Measurements from ENCODE around the gene MARCHF3.
"Not testable (repeated sequence)": the region's sequence is repeated elsewhere in the genome, so short reads cannot be mapped to it uniquely, and the experiment has no call there.

The MARCHF3 gene

DNA sequence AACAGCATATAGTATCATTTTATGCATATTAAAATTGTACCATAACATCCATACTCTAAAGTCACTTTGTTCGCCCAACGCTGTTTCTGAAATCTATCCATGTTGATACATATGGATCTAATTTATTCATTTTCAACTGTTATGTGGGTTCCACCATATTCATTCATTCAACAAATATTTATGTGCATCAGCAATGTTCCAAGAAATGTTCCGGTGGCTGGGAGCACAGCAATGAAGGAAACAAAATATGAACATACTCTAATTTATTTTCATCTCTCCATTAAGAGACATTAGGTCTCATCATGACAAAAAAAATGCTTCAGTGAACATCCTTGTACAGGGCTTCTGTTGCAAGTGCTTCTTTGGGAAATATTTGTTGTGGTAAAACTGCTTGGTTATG, 75.4 kb downstream of the MARCHF3 start:
- Histone ChIP-seq H3K36me3 (ENCODE audit: insufficient read depth, low read length) (no peaks in the 10 kb centered on the region), H3K4me3 (ENCODE audit: low read depth, low read length) (no peak overlapping the region), H3K27me3 (ENCODE audit: insufficient read depth, low read length) (no peaks in the 10 kb centered on the region), H3K4me1 (ENCODE audit: control insufficient read depth, insufficient read depth, low read length, unreplicated experiment) (no peaks in the 10 kb centered on the region), H3K79me2 (ENCODE audit: control insufficient read depth, insufficient read depth, low read length, unreplicated experiment) (no peaks in the 10 kb centered on the region), H2AFZ (ENCODE audit: low read length, unreplicated experiment) (no peak overlapping the region), H3K27ac (ENCODE audit: low read depth, low read length) (no peak overlapping the region)

DNA sequence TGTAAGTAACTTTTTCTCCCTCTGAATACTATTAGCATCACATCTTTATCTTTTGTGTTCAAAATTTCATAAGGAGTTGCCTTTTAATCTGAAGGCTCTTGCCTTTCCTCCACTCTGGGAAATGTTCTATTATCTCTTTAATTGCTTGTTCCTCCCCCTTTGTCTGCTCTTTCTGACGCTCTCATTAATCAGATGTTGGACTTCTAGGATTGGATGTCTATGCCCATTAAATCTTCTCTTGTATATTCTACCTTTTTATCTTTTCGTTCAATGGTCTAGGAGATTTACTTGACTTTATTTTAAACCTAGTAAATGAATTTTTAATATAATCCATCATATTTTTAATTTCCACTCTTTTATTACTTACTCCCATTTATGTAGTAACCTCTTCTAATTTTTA, 76.7 kb downstream of the MARCHF3 start:
- no peak overlapping the region for H2AFZ ChIP-seq (ENCODE audit: low read length, unreplicated experiment)
- no peaks in the 10 kb centered on the region for H3K27me3 ChIP-seq (ENCODE audit: insufficient read depth, low read length)
- no peaks in the 10 kb centered on the region for H3K79me2 ChIP-seq (ENCODE audit: control insufficient read depth, insufficient read depth, low read length, unreplicated experiment)
- H3K4me1 ChIP-seq (ENCODE audit: control insufficient read depth, insufficient read depth, low read length, unreplicated experiment): no peaks in the 10 kb centered on the region
- no peak overlapping the region for H3K27ac ChIP-seq (ENCODE audit: low read depth, low read length)
- no peaks in the 10 kb centered on the region for H3K36me3 ChIP-seq (ENCODE audit: insufficient read depth, low read length)
- no peak overlapping the region for H3K4me3 ChIP-seq (ENCODE audit: low read depth, low read length)

DNA sequence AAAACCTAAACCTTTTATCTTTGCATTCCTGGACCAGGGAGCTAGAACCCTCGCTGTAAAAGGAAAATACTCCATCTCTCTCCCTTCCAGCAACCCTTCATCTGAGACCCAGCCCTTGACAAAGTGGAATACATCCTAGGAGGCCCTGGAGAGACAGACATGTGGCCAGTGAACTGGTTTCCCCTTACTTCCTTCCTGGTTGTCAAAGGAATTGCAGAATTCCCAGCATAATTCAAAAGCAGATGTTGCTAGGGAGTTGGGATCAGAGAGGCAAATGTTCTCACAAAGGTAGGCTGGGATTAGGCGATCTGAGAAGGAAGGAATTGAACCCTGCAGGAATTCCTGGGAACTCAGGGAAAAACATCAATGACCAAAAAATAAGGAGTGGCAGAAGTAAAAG, 80.9 kb downstream of the MARCHF3 start:
- Histone ChIP-seq H3K27me3 (ENCODE audit: insufficient read depth, low read length) (no peaks in the 10 kb centered on the region), H3K36me3 (ENCODE audit: insufficient read depth, low read length) (no peaks in the 10 kb centered on the region), H3K79me2 (ENCODE audit: control insufficient read depth, insufficient read depth, low read length, unreplicated experiment) (no peaks in the 10 kb centered on the region), H3K4me1 (ENCODE audit: control insufficient read depth, insufficient read depth, low read length, unreplicated experiment) (no peaks in the 10 kb centered on the region), H2AFZ (ENCODE audit: low read length, unreplicated experiment) (no peak overlapping the region), H3K27ac (ENCODE audit: low read depth, low read length) (no peak overlapping the region), H3K4me3 (ENCODE audit: low read depth, low read length) (no peak overlapping the region)

DNA sequence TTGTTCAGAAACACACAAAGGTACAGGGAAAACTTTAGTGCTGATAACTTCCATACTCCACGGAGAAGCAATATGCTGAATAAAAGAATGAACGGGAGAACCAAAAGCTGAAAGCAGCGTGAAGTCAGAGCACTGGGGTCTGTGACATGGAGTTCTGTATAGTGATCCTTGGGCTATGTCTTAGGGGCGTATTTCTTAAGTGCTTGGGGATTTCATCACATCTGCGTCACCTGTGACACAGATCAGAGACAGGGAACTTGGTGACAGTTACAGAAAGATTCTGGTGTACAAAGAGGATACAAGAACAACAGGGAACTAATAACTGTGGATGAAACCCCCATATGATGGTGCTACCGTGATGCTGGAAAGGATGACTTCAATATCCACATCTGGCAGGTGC, 81.9 kb downstream of the MARCHF3 start:
- H3K79me2 ChIP-seq (ENCODE audit: control insufficient read depth, insufficient read depth, low read length, unreplicated experiment): no peaks in the 10 kb centered on the region
- no peaks in the 10 kb centered on the region for H3K4me1 ChIP-seq (ENCODE audit: control insufficient read depth, insufficient read depth, low read length, unreplicated experiment)
- H3K27ac ChIP-seq (ENCODE audit: low read depth, low read length): no peak overlapping the region
- no peak overlapping the region for H2AFZ ChIP-seq (ENCODE audit: low read length, unreplicated experiment)
- H3K4me3 ChIP-seq (ENCODE audit: low read depth, low read length): no peak overlapping the region
- H3K27me3 ChIP-seq (ENCODE audit: insufficient read depth, low read length): no peaks in the 10 kb centered on the region
- H3K36me3 ChIP-seq (ENCODE audit: insufficient read depth, low read length): no peaks in the 10 kb centered on the region

DNA sequence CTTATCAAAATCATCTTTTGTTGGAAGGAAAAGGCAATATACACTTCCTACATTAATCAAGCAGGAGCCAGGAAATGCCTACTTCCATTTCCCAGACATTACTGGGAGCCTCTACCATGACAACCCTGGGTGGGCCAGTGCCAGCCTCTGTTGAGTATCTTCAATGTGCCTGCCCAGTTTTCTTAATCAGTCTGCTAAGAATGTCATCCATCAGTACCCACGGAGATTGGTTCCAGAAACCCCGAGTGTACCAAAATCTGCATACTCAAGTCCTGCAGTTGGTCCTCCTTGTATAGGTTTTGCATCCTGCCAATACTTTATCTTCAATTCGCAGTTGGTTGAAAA, 82.4 kb downstream of the MARCHF3 start:
- no peak overlapping the region for H3K4me3 ChIP-seq (ENCODE audit: low read depth, low read length)
- H2AFZ ChIP-seq (ENCODE audit: low read length, unreplicated experiment): no peak overlapping the region
- H3K4me1 ChIP-seq (ENCODE audit: control insufficient read depth, insufficient read depth, low read length, unreplicated experiment): no peaks in the 10 kb centered on the region
- H3K27me3 ChIP-seq (ENCODE audit: insufficient read depth, low read length): no peaks in the 10 kb centered on the region
- no peaks in the 10 kb centered on the region for H3K36me3 ChIP-seq (ENCODE audit: insufficient read depth, low read length)
- H3K27ac ChIP-seq (ENCODE audit: low read depth, low read length): no peak overlapping the region
- H3K79me2 ChIP-seq (ENCODE audit: control insufficient read depth, insufficient read depth, low read length, unreplicated experiment): no peaks in the 10 kb centered on the region

DNA sequence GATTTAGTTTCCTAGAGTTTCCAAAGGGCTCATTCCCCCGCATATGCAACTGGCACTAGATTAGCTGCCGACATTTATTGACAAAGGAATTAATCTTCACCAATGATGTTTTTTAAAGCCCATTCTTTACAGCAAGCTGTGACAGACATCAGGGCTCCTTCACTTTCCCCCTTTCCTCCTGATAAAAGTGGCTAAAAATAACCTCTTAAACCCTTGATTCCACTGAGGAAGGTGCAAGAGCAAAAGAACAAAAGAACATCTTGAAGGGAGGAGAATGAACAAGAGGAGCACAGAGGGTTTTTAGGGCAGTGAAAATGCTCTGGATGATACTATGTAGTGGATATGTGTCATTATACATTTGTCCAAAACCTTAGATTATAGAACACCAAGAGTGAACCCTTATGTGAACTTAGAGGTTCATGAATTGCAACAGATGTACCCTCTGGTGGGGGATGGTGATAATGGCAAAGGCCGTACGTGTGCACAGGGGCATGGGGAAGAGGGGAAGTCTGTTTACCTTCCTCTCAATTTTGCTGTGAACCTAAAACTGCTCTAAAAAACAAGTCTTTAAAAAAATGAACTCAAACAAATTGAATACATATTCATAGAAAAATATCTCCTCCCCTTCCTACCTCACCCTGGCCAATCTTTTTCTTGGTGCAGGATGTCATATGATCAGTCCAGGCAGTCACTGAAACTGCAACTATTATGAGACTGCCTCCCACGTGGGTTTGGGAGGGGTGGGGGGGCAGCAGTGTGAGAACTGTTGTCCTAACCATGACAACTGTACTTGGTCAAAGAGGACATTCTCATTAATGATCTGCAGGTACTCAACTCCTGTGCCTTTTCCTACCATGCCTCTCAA, 83.0 kb downstream of the MARCHF3 start:
- H3K4me1 ChIP-seq (ENCODE audit: control insufficient read depth, insufficient read depth, low read length, unreplicated experiment): no peaks in the 10 kb centered on the region
- H3K79me2 ChIP-seq (ENCODE audit: control insufficient read depth, insufficient read depth, low read length, unreplicated experiment): no peaks in the 10 kb centered on the region
- no peaks in the 10 kb centered on the region for H3K36me3 ChIP-seq (ENCODE audit: insufficient read depth, low read length)
- no peak overlapping the region for H2AFZ ChIP-seq (ENCODE audit: low read length, unreplicated experiment)
- H3K27ac ChIP-seq (ENCODE audit: low read depth, low read length): no peak overlapping the region
- no peak overlapping the region for H3K4me3 ChIP-seq (ENCODE audit: low read depth, low read length)
- H3K27me3 ChIP-seq (ENCODE audit: insufficient read depth, low read length): no peaks in the 10 kb centered on the region

DNA sequence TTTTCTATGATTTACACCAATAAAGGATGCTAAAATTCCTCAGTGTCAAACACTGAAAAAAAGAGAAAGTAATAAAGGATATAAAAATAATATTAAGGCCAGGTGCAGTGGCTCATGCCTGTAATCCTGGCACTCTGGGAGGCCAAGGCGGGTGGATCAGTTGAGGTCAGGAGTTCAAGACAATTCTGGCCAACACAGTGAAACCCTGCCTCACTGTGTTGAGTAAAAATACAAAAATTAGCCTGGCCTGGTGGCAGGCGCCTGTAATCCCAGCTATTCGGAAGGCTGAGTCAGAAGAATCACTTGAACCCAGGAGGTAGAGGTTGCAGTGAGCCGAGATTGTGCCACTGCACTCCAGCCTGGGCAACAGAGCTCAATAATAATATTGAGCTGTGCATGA, 87.5 kb downstream of the MARCHF3 start:
- peaks cover 13% of the 10 kb centered on the region for H3K4me1 ChIP-seq (ENCODE audit: control insufficient read depth, insufficient read depth, low read length, unreplicated experiment)
- H3K27ac ChIP-seq (ENCODE audit: low read depth, low read length); H2AFZ ChIP-seq (ENCODE audit: low read length, unreplicated experiment); H3K4me3 ChIP-seq (ENCODE audit: low read depth, low read length); H3K36me3 ChIP-seq (ENCODE audit: insufficient read depth, low read length); H3K27me3 ChIP-seq (ENCODE audit: insufficient read depth, low read length); H3K79me2 ChIP-seq (ENCODE audit: control insufficient read depth, insufficient read depth, low read length, unreplicated experiment): not testable (repeated sequence)

DNA sequence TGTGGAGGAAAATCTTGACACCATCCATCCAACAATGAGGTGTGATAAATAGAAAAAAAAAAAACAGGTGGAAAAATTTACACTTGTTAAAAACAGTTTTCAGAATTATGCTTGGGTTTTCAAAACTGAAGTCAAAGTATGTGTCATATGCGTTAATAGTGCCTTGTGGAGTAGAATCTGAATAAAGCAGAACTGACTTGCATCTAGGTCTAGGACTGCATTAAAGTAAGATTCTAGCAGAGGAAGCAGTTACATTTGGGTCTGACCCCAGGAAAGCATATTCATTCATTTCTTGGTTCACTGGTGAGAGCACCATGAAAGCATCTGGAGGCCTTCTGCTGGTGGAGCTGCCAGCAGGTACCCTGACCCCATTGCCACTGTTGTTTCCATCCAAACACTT, 89.0 kb downstream of the MARCHF3 start:
- H3K36me3 ChIP-seq (ENCODE audit: insufficient read depth, low read length): no peaks in the 10 kb centered on the region
- H3K4me1 ChIP-seq (ENCODE audit: control insufficient read depth, insufficient read depth, low read length, unreplicated experiment): peaks cover 19% of the 10 kb centered on the region
- no peaks in the 10 kb centered on the region for H3K27me3 ChIP-seq (ENCODE audit: insufficient read depth, low read length)
- no peak overlapping the region for H2AFZ ChIP-seq (ENCODE audit: low read length, unreplicated experiment)
- no peaks in the 10 kb centered on the region for H3K79me2 ChIP-seq (ENCODE audit: control insufficient read depth, insufficient read depth, low read length, unreplicated experiment)
- no peak overlapping the region for H3K27ac ChIP-seq (ENCODE audit: low read depth, low read length)
- no peak overlapping the region for H3K4me3 ChIP-seq (ENCODE audit: low read depth, low read length)

DNA sequence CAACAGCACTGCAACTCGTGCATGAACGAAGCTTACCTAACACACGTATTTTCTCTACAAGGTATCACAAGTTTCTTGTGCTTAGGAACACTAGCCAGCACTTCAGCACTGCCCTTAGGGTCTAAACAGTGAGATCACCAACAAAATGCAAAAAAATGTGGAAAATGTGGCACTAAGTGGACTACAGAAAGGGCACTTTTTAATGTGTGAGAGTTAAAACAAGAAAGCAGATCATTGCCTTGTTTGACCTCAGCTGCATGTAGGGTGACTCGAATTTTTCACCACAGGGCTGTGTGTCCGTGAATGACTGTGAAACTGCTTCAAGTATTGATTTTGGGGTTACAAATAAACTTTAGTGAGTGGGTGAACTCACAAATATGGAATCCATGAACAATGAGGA, 90.5 kb downstream of the MARCHF3 start:
- no peaks in the 10 kb centered on the region for H3K79me2 ChIP-seq (ENCODE audit: control insufficient read depth, insufficient read depth, low read length, unreplicated experiment)
- no peak overlapping the region for H3K27ac ChIP-seq (ENCODE audit: low read depth, low read length)

DNA sequence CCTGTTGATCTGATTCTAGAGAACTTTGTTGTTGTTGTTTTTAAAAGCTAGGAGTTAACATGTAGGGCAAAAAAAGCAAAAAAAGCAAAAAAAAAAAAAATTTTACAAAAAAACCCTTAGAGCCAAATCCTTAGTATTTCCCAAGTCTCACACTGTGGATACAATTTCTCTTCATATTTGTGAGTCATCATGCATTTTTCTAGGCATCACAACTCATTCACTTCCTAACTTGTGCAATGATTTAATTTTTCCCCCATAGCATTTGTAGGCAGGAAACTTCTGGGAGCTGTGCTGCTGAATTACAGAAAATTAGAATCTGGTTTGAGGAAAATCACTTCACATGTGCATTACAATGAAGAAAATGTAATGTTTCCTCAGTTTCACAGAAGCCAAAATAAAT, 91.9 kb downstream of the MARCHF3 start:
- Histone ChIP-seq H3K4me1 (ENCODE audit: control insufficient read depth, insufficient read depth, low read length, unreplicated experiment) (peaks cover 19% of the 10 kb centered on the region), H3K4me3 (ENCODE audit: low read depth, low read length) (no peak overlapping the region), H3K27ac (ENCODE audit: low read depth, low read length) (peak overlapping the region; percentile 54), H2AFZ (ENCODE audit: low read length, unreplicated experiment) (no peak overlapping the region), H3K27me3 (ENCODE audit: insufficient read depth, low read length) (no peaks in the 10 kb centered on the region), H3K79me2 (ENCODE audit: control insufficient read depth, insufficient read depth, low read length, unreplicated experiment) (no peaks in the 10 kb centered on the region), H3K36me3 (ENCODE audit: insufficient read depth, low read length) (no peaks in the 10 kb centered on the region)

More for the DNA sequence above, 90.5 kb downstream of the MARCHF3 start:
- Histone ChIP-seq H3K4me1 (ENCODE audit: control insufficient read depth, insufficient read depth, low read length, unreplicated experiment) (peaks cover 19% of the 10 kb centered on the region), H3K4me3 (ENCODE audit: low read depth, low read length) (no peak overlapping the region), H2AFZ (ENCODE audit: low read length, unreplicated experiment) (no peak overlapping the region), H3K27me3 (ENCODE audit: insufficient read depth, low read length) (no peaks in the 10 kb centered on the region), H3K36me3 (ENCODE audit: insufficient read depth, low read length) (no peaks in the 10 kb centered on the region)

DNA sequence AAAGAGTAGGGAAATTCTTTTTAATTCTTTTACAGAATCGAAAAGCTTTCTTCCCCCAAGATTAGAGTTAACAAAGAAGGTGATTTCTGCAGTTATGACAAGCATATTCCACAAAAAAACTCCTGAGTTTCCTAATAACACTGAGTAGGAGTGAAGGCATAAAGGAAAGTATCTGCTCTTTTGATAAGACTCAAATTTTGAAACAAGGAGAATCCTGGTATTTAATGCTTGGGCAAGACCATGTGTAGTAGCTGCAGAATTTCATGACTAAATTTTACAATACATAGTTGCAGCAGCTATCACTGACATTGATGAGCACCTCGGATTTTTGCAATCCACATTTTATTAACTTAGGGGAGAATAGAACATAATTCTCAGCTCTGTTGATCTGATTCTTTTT, 92.6 kb downstream of the MARCHF3 start:
- H3K4me3 ChIP-seq (ENCODE audit: low read depth, low read length): no peak overlapping the region
- no peak overlapping the region for H2AFZ ChIP-seq (ENCODE audit: low read length, unreplicated experiment)
- peak overlapping the region; percentile 9 for H3K27ac ChIP-seq (ENCODE audit: low read depth, low read length)
- H3K79me2 ChIP-seq (ENCODE audit: control insufficient read depth, insufficient read depth, low read length, unreplicated experiment): no peaks in the 10 kb centered on the region
- H3K4me1 ChIP-seq (ENCODE audit: control insufficient read depth, insufficient read depth, low read length, unreplicated experiment): peaks cover 19% of the 10 kb centered on the region
- H3K27me3 ChIP-seq (ENCODE audit: insufficient read depth, low read length): no peaks in the 10 kb centered on the region
- no peaks in the 10 kb centered on the region for H3K36me3 ChIP-seq (ENCODE audit: insufficient read depth, low read length)

All from ACC112 (cell line).